ENCODE data around the gene DPF3. TPM values are rescaled to one million over a fixed set of nuclear protein-coding genes. Genes with fewer than 3 reads are reported as not detected.

Gene DPF3
- total RNA-seq, 4 donors from 2014 or later = under 0.01 to 2.7 (median 0.61) TPM; not detected in 1

DNA sequence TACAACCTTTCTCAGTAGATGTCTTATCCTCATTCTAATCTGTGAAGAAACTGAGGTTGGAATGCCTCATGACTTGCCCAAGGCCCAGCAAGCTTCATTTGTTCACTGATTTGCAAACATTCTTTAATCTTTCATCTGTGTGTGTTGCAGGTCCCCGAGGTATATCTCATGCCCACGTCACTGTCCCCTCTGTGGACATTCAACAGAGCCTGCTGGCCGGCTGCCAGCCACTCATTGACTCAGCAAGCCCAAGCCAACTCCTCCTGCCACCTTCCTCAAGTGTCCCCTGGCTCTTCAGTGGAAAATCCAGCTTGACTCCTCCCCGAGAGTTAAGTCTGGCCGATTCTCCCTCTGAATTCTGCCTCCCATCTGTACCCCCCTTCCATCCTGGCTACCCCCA is 30.4 kb upstream of the DPF3 start:
- Histone ChIP-seq H3K4me3 (no peak overlapping the region), H3K27ac (no peak overlapping the region), H3K27me3 (peaks cover 0 to 10% (median 0%) of the 10 kb centered on the region in 4 donors), H3K4me1 (peaks cover 4 to 22% (median 11%) of the 10 kb centered on the region in 3 donors), H3K9me3 (no peaks in the 10 kb centered on the region), H3K36me3 (peaks cover 0 to 3% (median 0%) of the 10 kb centered on the region in 3 donors)
- WGBS, 2 donors = 38 to 69% methylated on average over 4 to 5 of the region's 5 CpGs
- no peak for DNase-seq
- intact Hi-C loops (cut with DNase I) = no loop called here
- no peak for TF ChIP-seq CTCF (IDR thresholded peaks at IDR 0.05)
- TF ChIP-seq POLR2A (IDR thresholded peaks at IDR 0.05) = no peak

DNA sequence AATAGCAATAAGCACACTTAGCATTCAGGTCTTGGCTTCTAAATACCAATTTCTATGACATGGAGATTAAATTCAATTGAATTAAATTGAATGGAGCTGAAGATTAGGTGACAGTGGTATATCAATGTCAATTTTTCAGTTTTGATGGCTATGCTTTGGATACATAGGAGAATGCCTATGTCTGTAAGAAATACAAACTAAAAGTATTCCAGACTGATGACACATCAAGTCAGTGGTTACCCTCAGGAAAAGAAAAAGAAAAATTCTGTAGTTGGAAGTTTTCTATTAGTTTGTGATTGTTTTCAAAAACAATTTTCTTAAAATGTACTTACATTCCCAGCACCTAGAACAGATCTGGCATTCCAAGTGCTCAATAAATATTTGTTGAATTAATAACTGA is 27.5 kb upstream of the DPF3 start:
- Histone ChIP-seq H3K27me3 (peaks cover 0 to 15% (median 0%) of the 10 kb centered on the region in 4 donors), H3K27ac (no peak overlapping the region), H3K9me3 (no peaks in the 10 kb centered on the region), H3K4me1 (peaks cover 4 to 7% (median 6%) of the 10 kb centered on the region in 3 donors), H3K4me3 (no peak overlapping the region), H3K36me3 (no peaks in the 10 kb centered on the region)
- intact Hi-C loops (cut with DNase I) = no loop called here
- no peak for TF ChIP-seq CTCF (IDR thresholded peaks at IDR 0.05)
- no peak for TF ChIP-seq POLR2A (IDR thresholded peaks at IDR 0.05)
- no peak for DNase-seq

- TF ChIP-seq POLR2A (IDR thresholded peaks at IDR 0.05) = no peak
- no peak for TF ChIP-seq CTCF (IDR thresholded peaks at IDR 0.05)
- H3K27me3 ChIP-seq = peaks cover 0 to 15% (median 0%) of the 10 kb centered on the region in 4 donors
- no peak overlapping the region for H3K4me3 ChIP-seq
- H3K9me3 ChIP-seq = no peaks in the 10 kb centered on the region
- no peaks in the 10 kb centered on the region for H3K4me1 ChIP-seq
- 57 to 70% methylated on average over 2 of the region's 2 CpGs for WGBS, 2 donors
- DNase-seq = no peak
- H3K27ac ChIP-seq = no peak overlapping the region
- intact Hi-C loops (cut with DNase I) = no loop called here
- H3K36me3 ChIP-seq = no peaks in the 10 kb centered on the region
These were observed 26.1 kb upstream of the DPF3 start for GRCh38 chr14:72920008-72920407.

GRCh38 chr14:72917094-72917802 is 23.3 kb upstream of the DPF3 start:
- DNase-seq = no peak
- 76 to 78% methylated on average over 7 to 8 of the region's 9 CpGs for WGBS, 2 donors
- H3K27me3 ChIP-seq = peaks cover 0 to 15% (median 0%) of the 10 kb centered on the region in 4 donors
- no peaks in the 10 kb centered on the region for H3K4me1 ChIP-seq
- no peak overlapping the region for H3K4me3 ChIP-seq
- TF ChIP-seq CTCF (IDR thresholded peaks at IDR 0.05) (no peak), POLR2A (IDR thresholded peaks at IDR 0.05) (no peak)
- H3K27ac ChIP-seq = no peak overlapping the region
- H3K36me3 ChIP-seq = no peaks in the 10 kb centered on the region
- H3K9me3 ChIP-seq = no peaks in the 10 kb centered on the region
- intact Hi-C loops (cut with DNase I) = no loop called here

DNA sequence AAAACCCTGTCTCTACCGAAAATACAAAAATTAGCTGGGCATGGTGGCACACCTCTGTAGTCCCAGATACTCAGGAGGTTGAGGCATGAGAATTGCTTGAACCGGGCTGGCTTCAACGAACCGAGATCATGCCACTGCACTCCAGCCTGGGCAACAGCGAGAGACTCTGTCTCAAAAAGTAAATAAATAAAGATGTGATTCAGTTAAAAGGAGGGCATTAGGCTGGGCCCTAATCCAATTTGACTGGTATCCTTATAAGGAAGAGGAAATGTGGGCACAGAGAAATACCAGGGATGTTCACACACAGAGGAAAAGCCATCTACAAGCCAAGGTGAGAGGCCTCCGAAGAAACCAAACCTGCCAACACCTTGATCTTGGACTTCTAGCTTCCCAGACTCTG is 22.3 kb upstream of the DPF3 start:
- 33 to 53% methylated on average over 5 to 6 of the region's 6 CpGs for WGBS, 2 donors
- Histone ChIP-seq H3K27me3 (peaks cover 0 to 15% (median 0%) of the 10 kb centered on the region in 4 donors), H3K4me1 (no peaks in the 10 kb centered on the region), H3K36me3 (no peaks in the 10 kb centered on the region), H3K9me3 (no peaks in the 10 kb centered on the region), H3K27ac (no peak overlapping the region), H3K4me3 (no peak overlapping the region)
- TF ChIP-seq CTCF (IDR thresholded peaks at IDR 0.05) (no peak), POLR2A (IDR thresholded peaks at IDR 0.05) (no peak)
- no peak for DNase-seq
- intact Hi-C loops (cut with DNase I) = no loop called here

Data from esophagus squamous epithelium (tissue), 5 donors.